HepG2 (cell line): ENCODE data around the gene MYORG. TPM values are rescaled to one million over a fixed set of nuclear protein-coding genes. Genes with fewer than 3 reads are reported as not detected.
A peak's percentile ranks its signal among the peaks of the same experiment; 100 is the strongest.

Experiments used
- AGO2 ChIP-seq: fragments of 200-400 bp; formaldehyde crosslinking; optimal IDR thresholded peaks from 2 replicates; pipeline ENCODE3; 2017; ENCODE audit warnings: mild to moderate bottlenecking, low read depth, low read length, moderate library complexity
- DPF2 ChIP-seq: sonication (generic); formaldehyde crosslinking; IDR thresholded peaks from 2 replicates; pipeline ENCODE4 v1.4.0; 2020; ENCODE audit warnings: mild to moderate bottlenecking, low read depth, missing genetic modification reagents, borderline replicate concordance
- HNF4G ChIP-seq, 2 experiments: sonication (generic) in 1 of 2; formaldehyde crosslinking in 1 of 2; IDR thresholded peaks; 2 replicates each; pipeline versions ENCODE4 v1.4.0 to v1.6.1; 2011 to 2020; ENCODE audit warnings: borderline replicate concordance in 2 of 2, low read depth in 2 of 2, mild to moderate bottlenecking in 2 of 2, low read length in 1 of 2, missing genetic modification reagents in 1 of 2, moderate library complexity in 1 of 2
- MBD4 ChIP-seq: IDR thresholded peaks from 2 replicates; pipeline ENCODE4 v1.6.1; 2012; ENCODE audit warnings: low read length, inconsistent platforms, borderline replicate concordance
- NCOA5 ChIP-seq: sonication (generic); formaldehyde crosslinking; IDR thresholded peaks from 2 replicates; pipeline ENCODE4 v1.4.0; 2020; ENCODE audit warnings: missing genetic modification reagents
- RXRA ChIP-seq: sonication (generic); formaldehyde crosslinking; IDR thresholded peaks from 2 replicates; pipeline ENCODE4 v1.5.1; 2020; ENCODE audit warnings: missing genetic modification reagents
- ZKSCAN5 ChIP-seq: sonication (generic); formaldehyde crosslinking; IDR thresholded peaks from 2 replicates; pipeline ENCODE4 v1.5.1; 2020; ENCODE audit warnings: mild to moderate bottlenecking, missing genetic modification reagents
- polyA plus RNA-seq, 8 experiments: library from polyadenylated mRNA; depleted of rRNA in 3 of 8; stranded (reverse) in 7 of 8; unstranded in 1 of 8; fragments of >200 nt; fragmentation: Illumina TruSeq in 4 of 8; extraction: Trizol in 4 of 8; gene quantifications; 2 replicates each; pipeline versions ENCODE4 v1.2.1 to v1.2.3, GENCODE V29; 2011 to 2016; ENCODE audit warnings: low read depth in 4 of 8, missing spikeins in 1 of 8, mixed read lengths in 1 of 8; ENCODE audit not compliant: insufficient read depth in 1 of 8
- total RNA-seq, 5 experiments: library from RNA; depleted of rRNA; stranded (reverse); fragments of >200 nt; fragmentation: Illumina TruSeq; extraction: Trizol; gene quantifications; 2 replicates each; pipeline ENCODE4 v1.2.3, GENCODE V29; 2016; ENCODE audit warnings: low read depth in 1 of 5
- TF ChIP-seq, protein P1 (sequence below): sonication (generic); formaldehyde crosslinking; IDR thresholded peaks from 2 replicates; pipeline ENCODE4 v1.8.1; 2022; ENCODE audit warnings: mild to moderate bottlenecking, missing genetic modification reagents
- TF ChIP-seq, protein P2 (sequence below): sonication (generic); formaldehyde crosslinking; IDR thresholded peaks from 2 replicates; pipeline ENCODE4 v1.5.1; 2020; ENCODE audit warnings: mild to moderate bottlenecking, missing genetic modification reagents, borderline replicate concordance
- TF ChIP-seq, protein P3 (sequence below): sonication (generic); formaldehyde crosslinking; IDR thresholded peaks from 2 replicates; pipeline ENCODE4 v1.8.0; 2022; ENCODE audit warnings: mild to moderate bottlenecking, missing genetic modification reagents, moderate library complexity

Gene MYORG
- total and polyA plus RNA-seq, 2 of the 13 experiments (the other 11 are each of a cell fraction or from before 2014, with no cell fraction given): 11.1 to 22.4 TPM

DNA sequence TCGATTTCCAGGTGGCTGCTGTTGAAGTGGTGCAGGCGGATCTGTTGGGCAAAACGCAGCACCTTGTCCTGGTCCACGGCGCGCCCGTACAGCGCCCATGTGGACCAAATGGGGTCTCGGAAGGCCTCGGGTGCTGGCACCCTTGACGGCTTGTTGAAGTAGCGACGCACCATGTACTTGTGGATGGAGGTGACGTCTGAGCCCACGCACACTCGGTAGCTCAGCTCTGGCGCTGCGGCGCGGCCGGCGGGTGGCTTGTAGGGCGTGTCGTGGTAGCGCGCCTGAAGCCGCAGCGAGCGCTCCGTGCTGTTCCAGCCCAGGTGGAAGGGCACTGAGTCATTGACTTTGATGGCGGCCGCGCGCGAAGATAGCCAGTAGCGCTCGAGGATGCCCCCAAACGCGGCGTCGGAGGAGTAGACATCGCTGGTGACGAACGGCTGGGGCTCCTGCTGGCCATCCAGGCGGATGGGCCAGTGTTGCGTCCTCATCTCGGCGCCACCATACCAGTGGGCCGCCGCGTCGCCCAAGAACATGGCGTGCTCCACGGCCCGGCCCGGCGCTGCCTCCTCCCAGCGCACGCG is 4.7 kb downstream of the MYORG start (continued):
- TF ChIP-seq, protein P1, sequence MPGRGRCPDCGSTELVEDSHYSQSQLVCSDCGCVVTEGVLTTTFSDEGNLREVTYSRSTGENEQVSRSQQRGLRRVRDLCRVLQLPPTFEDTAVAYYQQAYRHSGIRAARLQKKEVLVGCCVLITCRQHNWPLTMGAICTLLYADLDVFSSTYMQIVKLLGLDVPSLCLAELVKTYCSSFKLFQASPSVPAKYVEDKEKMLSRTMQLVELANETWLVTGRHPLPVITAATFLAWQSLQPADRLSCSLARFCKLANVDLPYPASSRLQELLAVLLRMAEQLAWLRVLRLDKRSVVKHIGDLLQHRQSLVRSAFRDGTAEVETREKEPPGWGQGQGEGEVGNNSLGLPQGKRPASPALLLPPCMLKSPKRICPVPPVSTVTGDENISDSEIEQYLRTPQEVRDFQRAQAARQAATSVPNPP (CRISPR knock-in tag): no peak
- TF ChIP-seq MBD4 (no peak), RXRA (peak; percentile 0; the same call in 1 of the 2 replicates), NCOA5 (CRISPR knock-in tag) (no peak), HNF4G (IDR thresholded peaks at IDR 0.05; ENCODE audit: borderline replicate concordance, low read depth, low read length) (no peak), HNF4G (CRISPR knock-in tag; IDR thresholded peaks at IDR 0.05; ENCODE audit: borderline replicate concordance, low read depth) (no peak), ZKSCAN5 (CRISPR knock-in tag) (no peak), DPF2 (CRISPR knock-in tag) (no peak), AGO2 (peak; percentile 29)
- TF ChIP-seq, protein P2, sequence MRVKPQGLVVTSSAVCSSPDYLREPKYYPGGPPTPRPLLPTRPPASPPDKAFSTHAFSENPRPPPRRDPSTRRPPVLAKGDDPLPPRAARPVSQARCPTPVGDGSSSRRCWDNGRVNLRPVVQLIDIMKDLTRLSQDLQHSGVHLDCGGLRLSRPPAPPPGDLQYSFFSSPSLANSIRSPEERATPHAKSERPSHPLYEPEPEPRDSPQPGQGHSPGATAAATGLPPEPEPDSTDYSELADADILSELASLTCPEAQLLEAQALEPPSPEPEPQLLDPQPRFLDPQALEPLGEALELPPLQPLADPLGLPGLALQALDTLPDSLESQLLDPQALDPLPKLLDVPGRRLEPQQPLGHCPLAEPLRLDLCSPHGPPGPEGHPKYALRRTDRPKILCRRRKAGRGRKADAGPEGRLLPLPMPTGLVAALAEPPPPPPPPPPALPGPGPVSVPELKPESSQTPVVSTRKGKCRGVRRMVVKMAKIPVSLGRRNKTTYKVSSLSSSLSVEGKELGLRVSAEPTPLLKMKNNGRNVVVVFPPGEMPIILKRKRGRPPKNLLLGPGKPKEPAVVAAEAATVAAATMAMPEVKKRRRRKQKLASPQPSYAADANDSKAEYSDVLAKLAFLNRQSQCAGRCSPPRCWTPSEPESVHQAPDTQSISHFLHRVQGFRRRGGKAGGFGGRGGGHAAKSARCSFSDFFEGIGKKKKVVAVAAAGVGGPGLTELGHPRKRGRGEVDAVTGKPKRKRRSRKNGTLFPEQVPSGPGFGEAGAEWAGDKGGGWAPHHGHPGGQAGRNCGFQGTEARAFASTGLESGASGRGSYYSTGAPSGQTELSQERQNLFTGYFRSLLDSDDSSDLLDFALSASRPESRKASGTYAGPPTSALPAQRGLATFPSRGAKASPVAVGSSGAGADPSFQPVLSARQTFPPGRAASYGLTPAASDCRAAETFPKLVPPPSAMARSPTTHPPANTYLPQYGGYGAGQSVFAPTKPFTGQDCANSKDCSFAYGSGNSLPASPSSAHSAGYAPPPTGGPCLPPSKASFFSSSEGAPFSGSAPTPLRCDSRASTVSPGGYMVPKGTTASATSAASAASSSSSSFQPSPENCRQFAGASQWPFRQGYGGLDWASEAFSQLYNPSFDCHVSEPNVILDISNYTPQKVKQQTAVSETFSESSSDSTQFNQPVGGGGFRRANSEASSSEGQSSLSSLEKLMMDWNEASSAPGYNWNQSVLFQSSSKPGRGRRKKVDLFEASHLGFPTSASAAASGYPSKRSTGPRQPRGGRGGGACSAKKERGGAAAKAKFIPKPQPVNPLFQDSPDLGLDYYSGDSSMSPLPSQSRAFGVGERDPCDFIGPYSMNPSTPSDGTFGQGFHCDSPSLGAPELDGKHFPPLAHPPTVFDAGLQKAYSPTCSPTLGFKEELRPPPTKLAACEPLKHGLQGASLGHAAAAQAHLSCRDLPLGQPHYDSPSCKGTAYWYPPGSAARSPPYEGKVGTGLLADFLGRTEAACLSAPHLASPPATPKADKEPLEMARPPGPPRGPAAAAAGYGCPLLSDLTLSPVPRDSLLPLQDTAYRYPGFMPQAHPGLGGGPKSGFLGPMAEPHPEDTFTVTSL (CRISPR knock-in tag): no peak
- TF ChIP-seq, protein P3, sequence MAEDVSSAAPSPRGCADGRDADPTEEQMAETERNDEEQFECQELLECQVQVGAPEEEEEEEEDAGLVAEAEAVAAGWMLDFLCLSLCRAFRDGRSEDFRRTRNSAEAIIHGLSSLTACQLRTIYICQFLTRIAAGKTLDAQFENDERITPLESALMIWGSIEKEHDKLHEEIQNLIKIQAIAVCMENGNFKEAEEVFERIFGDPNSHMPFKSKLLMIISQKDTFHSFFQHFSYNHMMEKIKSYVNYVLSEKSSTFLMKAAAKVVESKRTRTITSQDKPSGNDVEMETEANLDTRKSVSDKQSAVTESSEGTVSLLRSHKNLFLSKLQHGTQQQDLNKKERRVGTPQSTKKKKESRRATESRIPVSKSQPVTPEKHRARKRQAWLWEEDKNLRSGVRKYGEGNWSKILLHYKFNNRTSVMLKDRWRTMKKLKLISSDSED (CRISPR knock-in tag): no peak
